ENCODE results near the gene DPH7. TPM values are rescaled to one million over a fixed set of nuclear protein-coding genes. Genes with fewer than 3 reads are reported as not detected.
"Not testable (repeated sequence)": the region's sequence is repeated elsewhere in the genome, so short reads cannot be mapped to it uniquely, and the experiment has no call there.

Gene DPH7
- total RNA-seq, result 26.2 TPM
- 93.1 TPM for polyA plus RNA-seq
- long read RNA-seq, donor 1, result 0 reads
- long read RNA-seq, donor 2, result 0 reads
- long read RNA-seq, donor 3, transcript DPH7-201 (9 exons, 1,847 nt), result major isoform, 5 of 7 reads
- long read RNA-seq, donor 3, partial matches to known transcripts, result 0 of 7 reads
- long read RNA-seq, donor 3, other reads (novel, unspliced or antisense), result 0 of 7 reads
- long read RNA-seq, donor 4, result 0 reads
- long read RNA-seq, donor 5, transcript DPH7-201 (9 exons, 1,847 nt), result major isoform, 10 of 11 reads
- long read RNA-seq, donor 5, partial matches to known transcripts, result 0 of 11 reads
- long read RNA-seq, donor 5, other reads (novel, unspliced or antisense), result 0 of 11 reads
- long read RNA-seq, donor 6, partial matches to known transcripts, result 0 of 3 reads
- long read RNA-seq, donor 6, other reads (novel, unspliced or antisense), result 0 of 3 reads
- long read RNA-seq, donor 7, partial matches to known transcripts, result 0 of 3 reads
- long read RNA-seq, donor 7, other reads (novel, unspliced or antisense), result 0 of 3 reads
- long read RNA-seq, donor 8, partial matches to known transcripts, result 0 of 3 reads
- long read RNA-seq, donor 8, other reads (novel, unspliced or antisense), result 0 of 3 reads
- long read RNA-seq, donor 9, partial matches to known transcripts, result 0 of 3 reads
- long read RNA-seq, donor 9, other reads (novel, unspliced or antisense), result 0 of 3 reads
- long read RNA-seq, donor 10, partial matches to known transcripts, result 0 of 1 reads
- long read RNA-seq, donor 10, other reads (novel, unspliced or antisense), result 0 of 1 reads

GRCh38 chr9:137578518-137579258, at the start of gene DPH7:
Gene DPH7 (minus strand): TSS chr9:137578925. CDS start chr9:137578777, 148 bp downstream.
- Histone ChIP-seq H3K4me3 (ENCODE audit: low read length in 2 of 2) (peak within 1 kb of the TSS; percentile 61 to 96), H3K36me3 (ENCODE audit: control insufficient read depth in 2 of 2, insufficient read depth in 2 of 2, low read length in 1 of 2) (peaks cover 41% of the 10 kb centered on the region in 2 donors), H3K9me3 (ENCODE audit: control insufficient read depth in 2 of 2, insufficient read depth in 1 of 2, low read length in 1 of 2) (no peaks in the 10 kb centered on the region), H3K27me3 (ENCODE audit: control insufficient read depth in 2 of 2, insufficient read depth in 1 of 2, low read length in 1 of 2) (no peaks in the 10 kb centered on the region), H3K27ac (ENCODE audit: low read depth in 1 of 2, low read length in 1 of 2) (peak within 1 kb of the TSS; percentile 51 to 68), H3K4me1 (ENCODE audit: control insufficient read depth in 2 of 2, insufficient read depth in 2 of 2, low read length in 2 of 2) (peaks cover 15 to 16% of the 10 kb centered on the region in 2 donors)
- WGBS, result 5% methylated on average over 82 of the region's 82 CpGs
- peak; percentile 46 to 95 (median 87) for DNase-seq (ENCODE audit: low read depth in 6 of 9, low spot score in 9 of 9)

GRCh38 chr9:137627406-137627805, 48.7 kb upstream of the DPH7 start:
- H3K27ac ChIP-seq (ENCODE audit: low read depth in 1 of 2, low read length in 1 of 2); DNase-seq (ENCODE audit: low read depth in 6 of 9, low spot score in 9 of 9): not testable (repeated sequence)

GRCh38 chr9:137626464-137626863, 47.7 kb upstream of the DPH7 start:
- peaks cover 9 to 13% of the 10 kb centered on the region in 2 donors for H3K4me1 ChIP-seq (ENCODE audit: control insufficient read depth in 2 of 2, insufficient read depth in 2 of 2, low read length in 2 of 2)
- no peak overlapping the region for H3K27ac ChIP-seq (ENCODE audit: low read depth in 1 of 2, low read length in 1 of 2)
- 94% methylated on average over 4 of the region's 4 CpGs for WGBS
- H3K36me3 ChIP-seq (ENCODE audit: control insufficient read depth in 2 of 2, insufficient read depth in 2 of 2, low read length in 1 of 2), result peaks cover 0 to 11% of the 10 kb centered on the region in 2 donors
- no peaks in the 10 kb centered on the region for H3K27me3 ChIP-seq (ENCODE audit: control insufficient read depth in 2 of 2, insufficient read depth in 1 of 2, low read length in 1 of 2)
- H3K4me3 ChIP-seq (ENCODE audit: low read length in 2 of 2), result no peak overlapping the region
- DNase-seq (ENCODE audit: low read depth in 6 of 9, low spot score in 9 of 9), result no peak
- no peaks in the 10 kb centered on the region for H3K9me3 ChIP-seq (ENCODE audit: control insufficient read depth in 2 of 2, insufficient read depth in 1 of 2, low read length in 1 of 2)

More at GRCh38 chr9:137627406-137627805, 48.7 kb upstream of the DPH7 start:
- not testable (repeated sequence) for H3K4me3 ChIP-seq (ENCODE audit: low read length in 2 of 2); H3K27me3 ChIP-seq (ENCODE audit: control insufficient read depth in 2 of 2, insufficient read depth in 1 of 2, low read length in 1 of 2); H3K9me3 ChIP-seq (ENCODE audit: control insufficient read depth in 2 of 2, insufficient read depth in 1 of 2, low read length in 1 of 2)
- H3K4me1 ChIP-seq (ENCODE audit: control insufficient read depth in 2 of 2, insufficient read depth in 2 of 2, low read length in 2 of 2), result peaks cover 11 to 20% of the 10 kb centered on the region in 2 donors
- H3K36me3 ChIP-seq (ENCODE audit: control insufficient read depth in 2 of 2, insufficient read depth in 2 of 2, low read length in 1 of 2), result peaks cover 0 to 11% of the 10 kb centered on the region in 2 donors
- over 99% methylated on average over 14 of the region's 14 CpGs for WGBS

- not testable (repeated sequence) for H3K9me3 ChIP-seq (ENCODE audit: control insufficient read depth in 2 of 2, insufficient read depth in 1 of 2, low read length in 1 of 2); DNase-seq (ENCODE audit: low read depth in 6 of 9, low spot score in 9 of 9); H3K4me3 ChIP-seq (ENCODE audit: low read length in 2 of 2); H3K27ac ChIP-seq (ENCODE audit: low read depth in 1 of 2, low read length in 1 of 2); H3K27me3 ChIP-seq (ENCODE audit: control insufficient read depth in 2 of 2, insufficient read depth in 1 of 2, low read length in 1 of 2)
- H3K4me1 ChIP-seq (ENCODE audit: control insufficient read depth in 2 of 2, insufficient read depth in 2 of 2, low read length in 2 of 2), result peaks cover 23 to 25% of the 10 kb centered on the region in 2 donors
- 98% methylated on average over 8 of the region's 8 CpGs for WGBS
- H3K36me3 ChIP-seq (ENCODE audit: control insufficient read depth in 2 of 2, insufficient read depth in 2 of 2, low read length in 1 of 2), result peaks cover 0 to 11% of the 10 kb centered on the region in 2 donors
These were observed 43.5 kb upstream of the DPH7 start for GRCh38 chr9:137622211-137622610.

GRCh38 chr9:137621131-137621757, 42.5 kb upstream of the DPH7 start:
- Histone ChIP-seq H3K36me3 (ENCODE audit: control insufficient read depth in 2 of 2, insufficient read depth in 2 of 2, low read length in 1 of 2) (peaks cover 3 to 11% of the 10 kb centered on the region in 2 donors), H3K27ac (ENCODE audit: low read depth in 1 of 2, low read length in 1 of 2) (no peak overlapping the region), H3K27me3 (ENCODE audit: control insufficient read depth in 2 of 2, insufficient read depth in 1 of 2, low read length in 1 of 2) (no peaks in the 10 kb centered on the region), H3K9me3 (ENCODE audit: control insufficient read depth in 2 of 2, insufficient read depth in 1 of 2, low read length in 1 of 2) (no peaks in the 10 kb centered on the region), H3K4me1 (ENCODE audit: control insufficient read depth in 2 of 2, insufficient read depth in 2 of 2, low read length in 2 of 2) (peaks cover 24 to 25% of the 10 kb centered on the region in 2 donors), H3K4me3 (ENCODE audit: low read length in 2 of 2) (no peak overlapping the region)
- WGBS, result 79% methylated on average over 6 of the region's 6 CpGs
- DNase-seq (ENCODE audit: low read depth in 6 of 9, low spot score in 9 of 9), result no peak

- H3K36me3 ChIP-seq (ENCODE audit: control insufficient read depth in 2 of 2, insufficient read depth in 2 of 2, low read length in 1 of 2), result peaks cover 6 to 14% of the 10 kb centered on the region in 2 donors
- 87% methylated on average over 7 of the region's 7 CpGs for WGBS
- DNase-seq (ENCODE audit: low read depth in 6 of 9, low spot score in 9 of 9), result no peak
- H3K9me3 ChIP-seq (ENCODE audit: control insufficient read depth in 2 of 2, insufficient read depth in 1 of 2, low read length in 1 of 2), result no peaks in the 10 kb centered on the region
- H3K4me1 ChIP-seq (ENCODE audit: control insufficient read depth in 2 of 2, insufficient read depth in 2 of 2, low read length in 2 of 2), result peaks cover 24 to 25% of the 10 kb centered on the region in 2 donors
- no peaks in the 10 kb centered on the region for H3K27me3 ChIP-seq (ENCODE audit: control insufficient read depth in 2 of 2, insufficient read depth in 1 of 2, low read length in 1 of 2)
- no peak overlapping the region for H3K4me3 ChIP-seq (ENCODE audit: low read length in 2 of 2)
- no peak overlapping the region for H3K27ac ChIP-seq (ENCODE audit: low read depth in 1 of 2, low read length in 1 of 2)
These were observed 41.9 kb upstream of the DPH7 start for GRCh38 chr9:137620581-137620980.

- H3K4me1 ChIP-seq (ENCODE audit: control insufficient read depth in 2 of 2, insufficient read depth in 2 of 2, low read length in 2 of 2), result peaks cover 20 to 24% of the 10 kb centered on the region in 2 donors
- H3K9me3 ChIP-seq (ENCODE audit: control insufficient read depth in 2 of 2, insufficient read depth in 1 of 2, low read length in 1 of 2), result no peaks in the 10 kb centered on the region
- H3K4me3 ChIP-seq (ENCODE audit: low read length in 2 of 2), result peak overlapping the region; percentile 79 to 85
- 68% methylated on average over 4 of the region's 4 CpGs for WGBS
- DNase-seq (ENCODE audit: low read depth in 6 of 9, low spot score in 9 of 9), result no peak
- H3K27ac ChIP-seq (ENCODE audit: low read depth in 1 of 2, low read length in 1 of 2), result peak overlapping the region in 1 of 2 donors; percentile 20
- H3K27me3 ChIP-seq (ENCODE audit: control insufficient read depth in 2 of 2, insufficient read depth in 1 of 2, low read length in 1 of 2), result no peaks in the 10 kb centered on the region
- H3K36me3 ChIP-seq (ENCODE audit: control insufficient read depth in 2 of 2, insufficient read depth in 2 of 2, low read length in 1 of 2), result peaks cover 12 to 18% of the 10 kb centered on the region in 2 donors
These were observed 41.3 kb upstream of the DPH7 start for GRCh38 chr9:137620048-137620405.

GRCh38 chr9:137619240-137620047, 40.7 kb upstream of the DPH7 start:
- under 1% methylated on average over 58 of the region's 58 CpGs for WGBS
- Histone ChIP-seq H3K4me1 (ENCODE audit: control insufficient read depth in 2 of 2, insufficient read depth in 2 of 2, low read length in 2 of 2) (peaks cover 19 to 24% of the 10 kb centered on the region in 2 donors), H3K27ac (ENCODE audit: low read depth in 1 of 2, low read length in 1 of 2) (peak overlapping the region; percentile 20 to 83), H3K4me3 (ENCODE audit: low read length in 2 of 2) (peak overlapping the region; percentile 79 to 85), H3K27me3 (ENCODE audit: control insufficient read depth in 2 of 2, insufficient read depth in 1 of 2, low read length in 1 of 2) (no peaks in the 10 kb centered on the region), H3K36me3 (ENCODE audit: control insufficient read depth in 2 of 2, insufficient read depth in 2 of 2, low read length in 1 of 2) (peaks cover 17 to 22% of the 10 kb centered on the region in 2 donors), H3K9me3 (ENCODE audit: control insufficient read depth in 2 of 2, insufficient read depth in 1 of 2, low read length in 1 of 2) (no peaks in the 10 kb centered on the region)
- DNase-seq (ENCODE audit: low read depth in 6 of 9, low spot score in 9 of 9), result peak in 2 of 9 donors; percentile 35 to 61

Data from thymus (tissue), 14 donors.